IMR-90 (cell line): ENCODE results near the gene CYB5R2. TPM values are rescaled to one million over a fixed set of nuclear protein-coding genes. Genes with fewer than 3 reads are reported as not detected.

ENCODE experiments used
- ATAC-seq: fragments of 200-7000 bp; cut with Tn5 transposase; 2 replicates; pipeline ENCODE4 v1.9.1; 2020; ENCODE audit warnings: low read depth, mild to moderate bottlenecking, moderate library complexity
- BruUV-seq: library from RNA; stranded (reverse); fragments of 400-500 nt; replicated peaks from 2 replicates; lab custom pipeline; 2021; lab: Mats Ljungman, UMichigan
- CTCF ChIA-PET: fragments of 300-600 bp; formaldehyde crosslinking; extraction: SDS; loops from one replicate; lab custom pipeline; 2021; ENCODE audit warnings: antibody characterized with exemption; lab: Yijun Ruan, JAX
- POLR2A ChIA-PET: fragments of 300-600 bp; sonication (Branson Sonifier 250); formaldehyde crosslinking; loops from one replicate; lab custom pipeline; 2022; ENCODE audit warnings: antibody characterized with exemption; ENCODE audit not compliant: unreplicated experiment; lab: Charles Lee
- DNase-seq: peaks from one replicate; pipeline ENCODE4 v3.0.0; 2013
- H2AFZ ChIP-seq: replicated peaks from 2 replicates; pipeline ENCODE3; 2013; ENCODE audit warnings: low read length, mild to moderate bottlenecking; ENCODE audit not compliant: poor library complexity
- H2AK5ac ChIP-seq: 2 replicates; pipeline ENCODE4 v1.6.1; 2013; ENCODE audit warnings: low read depth, low read length, inconsistent platforms
- H2AK9ac ChIP-seq: replicated peaks from 2 replicates; pipeline ENCODE3; 2013; ENCODE audit warnings: mild to moderate bottlenecking, low read depth, low read length, moderate library complexity; ENCODE audit not compliant: poor library complexity
- H2BK120ac ChIP-seq: 2 replicates; pipeline ENCODE4 v1.6.1; 2013; ENCODE audit warnings: low read depth, low read length, inconsistent platforms
- H2BK15ac ChIP-seq: 3 replicates; pipeline ENCODE4 v1.6.1; 2013; ENCODE audit warnings: low read depth, low read length, inconsistent platforms
- H2BK20ac ChIP-seq: 2 replicates; pipeline ENCODE4 v1.6.1; 2013; ENCODE audit warnings: low read depth, mild to moderate bottlenecking, inconsistent platforms, low read length, moderate library complexity
- H2BK5ac ChIP-seq: 2 replicates; pipeline ENCODE4 v1.6.1; 2013; ENCODE audit warnings: mild to moderate bottlenecking, low read depth, low read length, inconsistent platforms; ENCODE audit not compliant: poor library complexity, severe bottlenecking
- H3K14ac ChIP-seq: replicated peaks from 2 replicates; pipeline ENCODE4 v1.6.1; 2013; ENCODE audit warnings: low read depth, low read length, inconsistent platforms
- H3K18ac ChIP-seq: 2 replicates; pipeline ENCODE4 v1.6.1; 2013; ENCODE audit warnings: low read depth, low read length, control low read depth
- H3K23ac ChIP-seq: 2 replicates; pipeline ENCODE4 v1.6.1; 2013; ENCODE audit warnings: low read depth, low read length, inconsistent platforms
- H3K27ac ChIP-seq: 2 replicates; pipeline ENCODE4 v1.5.1; 2013; ENCODE audit warnings: mild to moderate bottlenecking, control low read depth, low read length; ENCODE audit not compliant: insufficient read depth
- H3K27me3 ChIP-seq: 2 replicates; pipeline ENCODE4 v1.6.1; 2013; ENCODE audit warnings: low read length; ENCODE audit not compliant: control insufficient read depth, insufficient read depth
- H3K36me3 ChIP-seq: 2 replicates; pipeline ENCODE4 v1.6.1; 2013; ENCODE audit warnings: low read length, mixed read lengths; ENCODE audit not compliant: control insufficient read depth, insufficient read depth
- H3K4ac ChIP-seq: 2 replicates; pipeline ENCODE4 v1.6.1; 2013; ENCODE audit warnings: low read depth, low read length, inconsistent platforms
- H3K4me1 ChIP-seq: 2 replicates; pipeline ENCODE4 v1.6.1; 2013; ENCODE audit warnings: low read length, mixed read lengths; ENCODE audit not compliant: control insufficient read depth, insufficient read depth
- H3K4me2 ChIP-seq: 2 replicates; pipeline ENCODE4 v1.6.1; 2013; ENCODE audit warnings: low read depth, mild to moderate bottlenecking, control low read depth, low read length, moderate library complexity
- H3K4me3 ChIP-seq: 2 replicates; pipeline ENCODE4 v1.5.1; 2013; ENCODE audit warnings: low read depth, mild to moderate bottlenecking, control low read depth, low read length, moderate library complexity; ENCODE audit not compliant: insufficient read depth
- H3K56ac ChIP-seq: 2 replicates; pipeline ENCODE4 v1.6.1; 2013; ENCODE audit warnings: low read length, inconsistent platforms; ENCODE audit not compliant: insufficient read depth; ENCODE audit errors: extremely low read depth
- H3K79me1 ChIP-seq, 2 experiments: 2 replicates each; pipeline ENCODE4 v1.6.1; 2013; ENCODE audit warnings: low read length in 2 of 2, inconsistent platforms in 1 of 2, low read depth in 1 of 2
- H3K9ac ChIP-seq: 2 replicates; pipeline ENCODE4 v1.6.1; 2013; ENCODE audit warnings: low read depth, low read length, control low read depth
- H3K9me1 ChIP-seq: 2 replicates; pipeline ENCODE4 v1.6.1; 2013; ENCODE audit warnings: low read length, inconsistent platforms; ENCODE audit not compliant: insufficient read depth
- H3K9me3 ChIP-seq: 2 replicates; pipeline ENCODE4 v1.6.1; 2013; ENCODE audit warnings: low read length; ENCODE audit not compliant: control insufficient read depth, insufficient read depth
- H4K20me1 ChIP-seq: 2 replicates; pipeline ENCODE4 v1.6.1; 2013; ENCODE audit warnings: low read length, inconsistent platforms; ENCODE audit not compliant: insufficient read depth
- H4K5ac ChIP-seq: 2 replicates; pipeline ENCODE4 v1.6.1; 2013; ENCODE audit warnings: mild to moderate bottlenecking, low read depth, low read length, control low read depth
- H4K8ac ChIP-seq, 2 experiments: 2 replicates each; pipeline ENCODE4 v1.6.1; 2013; ENCODE audit warnings: low read depth in 2 of 2, low read length in 2 of 2, control low read depth in 1 of 2, inconsistent platforms in 1 of 2
- H4K91ac ChIP-seq: 2 replicates; pipeline ENCODE4 v1.6.1; 2013; ENCODE audit warnings: low read depth, low read length, inconsistent platforms; ENCODE audit not compliant: insufficient read depth
- CHD1 ChIP-seq: IDR thresholded peaks from 2 replicates; pipeline ENCODE4 v1.6.1; 2012; ENCODE audit warnings: low read depth, low read length, improper control_type of control experiment
- CTCF ChIP-seq: conservative IDR thresholded peaks from 2 replicates; pipeline ENCODE4 v1.5.1; 2012; ENCODE audit warnings: mild to moderate bottlenecking, low read depth, low read length, improper control_type of control experiment
- MAFK ChIP-seq: IDR thresholded peaks from 2 replicates; pipeline ENCODE4 v1.6.1; 2012; ENCODE audit warnings: low read depth, low read length, improper control_type of control experiment
- MAZ ChIP-seq: IDR thresholded peaks from 2 replicates; pipeline ENCODE4 v1.6.1; 2012; ENCODE audit warnings: low read depth, mild to moderate bottlenecking, low read length, improper control_type of control experiment, moderate library complexity, borderline replicate concordance
- MXI1 ChIP-seq: IDR thresholded peaks from 2 replicates; pipeline ENCODE4 v1.6.1; 2012; ENCODE audit warnings: low read depth, mild to moderate bottlenecking, low read length, moderate library complexity, borderline replicate concordance
- NFE2L2 ChIP-seq: fragments of 150-350 bp; IDR thresholded peaks from 2 replicates; pipeline ENCODE4 v1.6.1; 2016; ENCODE audit warnings: low read depth, mild to moderate bottlenecking, low read length
- RCOR1 ChIP-seq: IDR thresholded peaks from 2 replicates; pipeline ENCODE4 v1.6.1; 2012; ENCODE audit warnings: mild to moderate bottlenecking, low read length, improper control_type of control experiment; ENCODE audit not compliant: insufficient replicate concordance
- RFX5 ChIP-seq: IDR thresholded peaks from 2 replicates; pipeline ENCODE4 v1.8.0; 2012; ENCODE audit warnings: low read depth, mild to moderate bottlenecking, low read length, moderate library complexity
- SMC3 ChIP-seq: fragments of 150-350 bp; IDR thresholded peaks from 2 replicates; pipeline ENCODE4 v1.6.1; 2016; ENCODE audit warnings: low read depth, mild to moderate bottlenecking, antibody characterized with exemption, low read length, moderate library complexity
- WGBS, 2 experiments: methylation state at CpG; one replicate each; pipeline versions ENCODE4 v1.1.5 to v1.1.7; 2013; ENCODE audit warnings: missing lambda C conversion rate in 2 of 2; ENCODE audit not compliant: insufficient read length in 1 of 2; ENCODE audit errors: extremely low coverage in 2 of 2; 5-methylcytosine and 5-hydroxymethylcytosine counted together
- dilution Hi-C: fragments of 300-500 bp; cut with HindIII; formaldehyde crosslinking; loops from one replicate; pipeline ENCODE4 v1.14.3; 2018; ENCODE audit warnings: low sequenced_read_pairs; ENCODE audit not compliant: unreplicated experiment
- in situ Hi-C: fragments of 300-500 bp; cut with MboI; formaldehyde crosslinking; loops from 3 replicates; pipeline ENCODE4 v1.14.3; 2019; ENCODE audit warnings: low sequenced_read_pairs, inconsistent platforms, mixed read lengths
- intact Hi-C: fragments of 100-400 bp; cut with micrococcal nuclease; formaldehyde crosslinking; loops from 2 replicates; pipeline ENCODE4 v1.10.0; 2022
- polyA plus RNA-seq, 3 experiments: library from polyadenylated mRNA; depleted of rRNA; stranded (reverse); fragments of >200 nt; gene quantifications; 2 replicates each; pipeline ENCODE4 v1.2.3, GENCODE V29; 2012; ENCODE audit warnings: low replicate concordance in 1 of 3
- total RNA-seq: library from RNA; depleted of rRNA; stranded (reverse); fragments of >200 nt; gene quantifications from 2 replicates; pipeline ENCODE4 v1.2.3, GENCODE V29; 2012
- TF ChIP-seq, protein P1 (sequence below): fragments of 150-350 bp; IDR thresholded peaks from 2 replicates; pipeline ENCODE4 v1.6.1; 2016; ENCODE audit warnings: low read depth, mild to moderate bottlenecking, low read length, moderate library complexity, borderline replicate concordance

The CYB5R2 gene
- total and polyA plus RNA-seq, 2 of the 4 experiments (the other 2 are of a cell fraction) = 4.5 to 4.7 TPM

GRCh38 chr11:7689239-7689638 is 15.9 kb upstream of the CYB5R2 start:
- no peak overlapping the region for H3K27ac ChIP-seq
- WGBS, 2 experiments = 20% methylated on average over 1 of the region's 4 CpGs; no CpG with 5 or more reads in 1 of the 2 experiments

More at GRCh38 chr11:7689239-7689638, 15.9 kb upstream of the CYB5R2 start:
- no peak for DNase-seq
- no peak for ATAC-seq
- H3K27me3 ChIP-seq = peaks cover 20% of the 10 kb centered on the region
- H2BK5ac ChIP-seq = no peak overlapping the region
- no peak overlapping the region for H2AK5ac ChIP-seq
- H3K4me1 ChIP-seq = 0 out of 2 replicates have a peak, but pooled peaks cover 2% of the 10 kb centered on the region
- H3K79me1 ChIP-seq = no peaks in the 10 kb centered on the region
- no TSS peak for BruUV-seq
- no peak overlapping the region for H2AFZ ChIP-seq
- H4K5ac ChIP-seq = no peak overlapping the region
- H4K91ac ChIP-seq = no peak overlapping the region
- H3K36me3 ChIP-seq = no peaks in the 10 kb centered on the region
- no peak overlapping the region for H3K4me2 ChIP-seq
- no peaks in the 10 kb centered on the region for H3K9me3 ChIP-seq
- H4K20me1 ChIP-seq = no peaks in the 10 kb centered on the region
- no peak overlapping the region for H2BK120ac ChIP-seq
- no peak overlapping the region for H2BK15ac ChIP-seq
- H2BK20ac ChIP-seq = no peak overlapping the region
- CTCF ChIA-PET = interaction anchor here (0.7 kb wide), 1 partner anchor 118 kb away, joined by 4 read pairs; no protein-coding TSS in a partner anchor
- TF ChIP-seq CTCF (no peak), MAFK (no peak), MXI1 (no peak), CHD1 (no peak), RFX5 (no peak), SMC3 (no peak), NFE2L2 (no peak), RCOR1 (no peak), MAZ (no peak)
- TF ChIP-seq, protein P1, sequence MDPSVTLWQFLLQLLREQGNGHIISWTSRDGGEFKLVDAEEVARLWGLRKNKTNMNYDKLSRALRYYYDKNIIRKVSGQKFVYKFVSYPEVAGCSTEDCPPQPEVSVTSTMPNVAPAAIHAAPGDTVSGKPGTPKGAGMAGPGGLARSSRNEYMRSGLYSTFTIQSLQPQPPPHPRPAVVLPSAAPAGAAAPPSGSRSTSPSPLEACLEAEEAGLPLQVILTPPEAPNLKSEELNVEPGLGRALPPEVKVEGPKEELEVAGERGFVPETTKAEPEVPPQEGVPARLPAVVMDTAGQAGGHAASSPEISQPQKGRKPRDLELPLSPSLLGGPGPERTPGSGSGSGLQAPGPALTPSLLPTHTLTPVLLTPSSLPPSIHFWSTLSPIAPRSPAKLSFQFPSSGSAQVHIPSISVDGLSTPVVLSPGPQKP = no peak
- no peak overlapping the region for H2AK9ac ChIP-seq
- H3K18ac ChIP-seq = no peak overlapping the region
- dilution Hi-C loops = no loop called here
- intact Hi-C loops = no loop called here
- no peak overlapping the region for H4K8ac ChIP-seq
- H3K4me3 ChIP-seq = no peak overlapping the region
- no peak overlapping the region for H3K23ac ChIP-seq
- H3K56ac ChIP-seq = no peak overlapping the region
- no peaks in the 10 kb centered on the region for H3K9me1 ChIP-seq
- POLR2A ChIA-PET = no interaction called here
- in situ Hi-C loops = loop anchor here (10.0 to 25.0 kb wide), 3 partner anchors 114 to 577 kb away; partner anchors contain the start of gene TUB
- no peak overlapping the region for H3K14ac ChIP-seq
- no peak overlapping the region for H3K4ac ChIP-seq
- no peak overlapping the region for H3K9ac ChIP-seq
